ENCODE data around the gene SHH.

Gene SHH

GRCh38 chr7:155753446-155753965 lies 58.8 kb downstream of the SHH start:
- Histone ChIP-seq H3K9me3 (ENCODE audit: insufficient read depth, low read depth, low read length) (peaks cover 7% of the 10 kb centered on the region; the same call in 1 of the 2 replicates), H3K9ac (ENCODE audit: low read depth, low read length) (no peak overlapping the region), H3K4me3 (ENCODE audit: low read length) (no peak overlapping the region), H3K27ac (ENCODE audit: low read length) (no peak overlapping the region), H3K27me3 (ENCODE audit: insufficient read depth, low read length) (no peaks in the 10 kb centered on the region), H3K36me3 (ENCODE audit: insufficient read depth, low read depth, low read length) (peaks cover 12% of the 10 kb centered on the region; the same call in 1 of the 2 replicates), H3K4me1 (ENCODE audit: insufficient read depth, low read length) (peaks cover 9% of the 10 kb centered on the region; the same call in 1 of the 2 replicates)

- Histone ChIP-seq H3K4me3 (ENCODE audit: low read length) (no peak overlapping the region), H3K27me3 (ENCODE audit: insufficient read depth, low read length) (no peaks in the 10 kb centered on the region), H3K27ac (ENCODE audit: low read length) (no peak overlapping the region), H3K9ac (ENCODE audit: low read depth, low read length) (no peak overlapping the region), H3K4me1 (ENCODE audit: insufficient read depth, low read length) (peaks cover 8% of the 10 kb centered on the region; the same call in 1 of the 2 replicates), H3K9me3 (ENCODE audit: insufficient read depth, low read depth, low read length) (peaks cover 7% of the 10 kb centered on the region; the same call in 1 of the 2 replicates), H3K36me3 (ENCODE audit: insufficient read depth, low read depth, low read length) (peaks cover 12% of the 10 kb centered on the region; the same call in 1 of the 2 replicates)
Measured at GRCh38 chr7:155752756-155753445, 59.4 kb downstream of the SHH start.

GRCh38 chr7:155751409-155751808 lies 60.9 kb downstream of the SHH start:
- H3K4me1 ChIP-seq (ENCODE audit: insufficient read depth, low read length): peaks cover 8% of the 10 kb centered on the region; the same call in 1 of the 2 replicates
- H3K27ac ChIP-seq (ENCODE audit: low read length): no peak overlapping the region
- no peak overlapping the region for H3K9ac ChIP-seq (ENCODE audit: low read depth, low read length)
- H3K36me3 ChIP-seq (ENCODE audit: insufficient read depth, low read depth, low read length): peaks cover 17% of the 10 kb centered on the region
- H3K27me3 ChIP-seq (ENCODE audit: insufficient read depth, low read length): no peaks in the 10 kb centered on the region
- H3K9me3 ChIP-seq (ENCODE audit: insufficient read depth, low read depth, low read length): no peaks in the 10 kb centered on the region
- no peak overlapping the region for H3K4me3 ChIP-seq (ENCODE audit: low read length)

- H3K27me3 ChIP-seq (ENCODE audit: insufficient read depth, low read length): no peaks in the 10 kb centered on the region
- H3K4me3 ChIP-seq (ENCODE audit: low read length): no peak overlapping the region
- H3K27ac ChIP-seq (ENCODE audit: low read length): no peak overlapping the region
- H3K36me3 ChIP-seq (ENCODE audit: insufficient read depth, low read depth, low read length): peaks cover 24% of the 10 kb centered on the region
- no peaks in the 10 kb centered on the region for H3K9me3 ChIP-seq (ENCODE audit: insufficient read depth, low read depth, low read length)
- H3K9ac ChIP-seq (ENCODE audit: low read depth, low read length): no peak overlapping the region
- peaks cover 8% of the 10 kb centered on the region; the same call in 1 of the 2 replicates for H3K4me1 ChIP-seq (ENCODE audit: insufficient read depth, low read length)
Measured at GRCh38 chr7:155750255-155751125, 61.8 kb downstream of the SHH start.

All from iPS-20b (cell line).